Right atrium auricular region (tissue), 2 donors: ENCODE measurements around the gene DMBT1. TPM values are rescaled to one million over a fixed set of nuclear protein-coding genes. Genes with fewer than 3 reads are reported as not detected.
A peak's percentile ranks its signal among the peaks of the same experiment; 100 is the strongest.

Experiments
- DNase-seq: peaks from one replicate; pipeline ENCODE4 v3.0.0-alpha.2; 2019; ENCODE audit warnings: low spot score
- H3K27ac ChIP-seq, 2 donors: fragments of 200-600 bp; sonication (generic); 1 replicate in 1 of 2; 2 replicates in 1 of 2; pipeline ENCODE4 v1.5.1; 2016 to 2019
- H3K27me3 ChIP-seq, 2 donors: fragments of 200-600 bp; sonication (generic); one replicate each; pipeline versions ENCODE4 v1.5.1 to v1.6.0; 2017 to 2019
- H3K36me3 ChIP-seq: fragments of 200-600 bp; sonication (generic); one replicate; pipeline ENCODE4 v1.5.1; 2016
- H3K4me1 ChIP-seq, 2 donors: fragments of 200-600 bp; sonication (generic); one replicate each; pipeline versions ENCODE4 v1.5.1 to v1.6.0; 2017 to 2019
- H3K4me3 ChIP-seq, 2 donors: fragments of 200-600 bp; sonication (generic); 1 replicate in 1 of 2; 2 replicates in 1 of 2; pipeline ENCODE4 v1.5.1; 2017 to 2019; ENCODE audit warnings: mild to moderate bottlenecking in 1 of 2, moderate library complexity in 1 of 2
- H3K9me3 ChIP-seq, 2 donors: fragments of 200-600 bp; sonication (generic); one replicate each; pipeline ENCODE4 v1.5.1; 2019
- CTCF ChIP-seq, 2 donors: fragments of 200-600 bp; sonication (generic); IDR thresholded peaks; one replicate each; pipeline ENCODE4 v1.5.1; 2019; ENCODE audit warnings: antibody characterized with exemption in 2 of 2
- total RNA-seq, 2 donors: library from RNA; depleted of rRNA; stranded (reverse); fragments of >200 nt; gene quantifications; one replicate each; pipeline ENCODE4 v1.1.0, GENCODE V29; 2016

DMBT1 gene
- total RNA-seq, 2 donors from 2014 or later, result 0.08 TPM; not detected in 1

- H3K9me3 ChIP-seq, result no peaks in the 10 kb centered on the region
- H3K27me3 ChIP-seq, result no peaks in the 10 kb centered on the region
- H3K4me1 ChIP-seq, result no peaks in the 10 kb centered on the region
- no peak for TF ChIP-seq CTCF (IDR thresholded peaks at IDR 0.05)
- no peaks in the 10 kb centered on the region for H3K36me3 ChIP-seq
- no peak for DNase-seq
- H3K4me3 ChIP-seq, result no peak overlapping the region
- no peak overlapping the region for H3K27ac ChIP-seq
Measured at GRCh38 chr10:122642726-122643605, 82.4 kb downstream of the DMBT1 start.

DNA sequence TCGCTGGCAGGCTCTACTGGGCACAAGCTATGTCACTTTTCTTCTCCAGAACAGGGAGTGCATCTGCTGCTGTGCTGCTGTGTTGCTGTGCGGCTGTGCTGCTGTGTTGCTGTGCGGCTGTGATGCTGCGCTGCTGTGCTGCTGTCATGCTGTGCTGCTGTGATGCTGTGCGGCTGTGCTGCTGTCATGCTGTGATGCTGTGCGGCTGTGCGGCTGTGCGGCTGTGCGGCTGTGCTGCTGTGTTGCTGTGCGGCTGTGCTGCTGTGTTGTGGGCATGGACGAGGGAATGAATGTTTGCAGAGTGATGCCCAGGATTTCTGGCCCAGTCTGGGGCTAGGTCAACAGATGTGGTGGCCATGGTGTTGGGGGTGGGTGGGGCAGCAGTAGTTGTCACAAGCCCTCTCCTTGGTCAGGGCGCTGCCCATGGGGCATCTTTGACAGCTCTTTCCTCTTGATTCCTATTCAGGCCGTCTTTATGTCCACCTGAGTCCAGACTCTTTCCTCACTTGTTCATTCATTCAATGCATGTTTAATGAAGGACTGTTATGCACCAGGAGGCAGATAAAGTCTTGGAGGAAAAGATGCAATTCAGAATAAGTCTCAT lies 83.5 kb downstream of the DMBT1 start:
- Histone ChIP-seq H3K4me3 (no peak overlapping the region), H3K36me3 (no peaks in the 10 kb centered on the region), H3K27me3 (no peaks in the 10 kb centered on the region), H3K27ac (no peak overlapping the region), H3K9me3 (no peaks in the 10 kb centered on the region), H3K4me1 (no peaks in the 10 kb centered on the region)
- no peak for DNase-seq
- TF ChIP-seq CTCF (IDR thresholded peaks at IDR 0.05), result no peak

DNA sequence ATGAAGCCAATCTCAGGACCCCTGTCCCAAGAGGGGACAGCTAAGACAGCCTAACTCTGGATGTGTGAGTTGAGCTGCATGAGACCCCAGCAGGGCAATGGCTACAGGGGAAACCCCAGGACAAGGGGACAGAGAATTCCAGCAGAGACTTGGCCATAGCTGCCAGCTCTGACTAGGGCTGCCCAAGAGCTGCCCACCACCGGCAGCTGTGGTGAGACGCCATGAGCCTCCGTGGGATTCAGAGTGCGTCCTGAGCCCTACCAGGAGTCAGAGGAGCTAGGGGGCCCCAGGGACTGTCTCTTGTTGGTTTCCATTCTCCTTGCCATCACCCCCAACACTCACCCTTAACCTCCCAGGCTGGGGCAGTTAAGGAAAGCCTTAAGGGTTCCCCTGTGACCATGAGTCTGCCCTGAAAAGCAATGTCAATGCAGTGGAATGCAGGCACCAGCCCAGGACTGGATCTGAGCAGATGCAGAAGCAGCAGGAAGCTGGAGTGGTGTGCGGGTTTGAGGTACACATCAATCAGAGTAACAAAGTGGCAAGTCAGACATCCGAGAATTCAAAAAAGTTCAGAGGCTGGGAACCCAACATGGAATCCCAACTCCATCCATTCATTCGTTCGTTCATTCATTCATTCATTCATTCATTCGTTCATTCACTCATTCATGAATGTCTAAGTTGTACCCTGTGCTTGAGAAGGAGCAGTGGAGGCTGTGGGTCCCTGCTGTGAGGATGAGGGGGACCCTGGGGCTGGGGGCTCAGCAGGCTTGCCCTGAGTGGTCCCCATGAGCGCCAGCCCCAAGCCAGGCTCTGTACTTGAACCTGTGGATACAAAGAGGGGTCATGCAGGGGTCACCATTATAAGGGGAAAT lies 86.2 kb downstream of the DMBT1 start:
- TF ChIP-seq CTCF (IDR thresholded peaks at IDR 0.05), result no peak
- no peak overlapping the region for H3K27ac ChIP-seq
- no peaks in the 10 kb centered on the region for H3K36me3 ChIP-seq
- H3K4me3 ChIP-seq, result no peak overlapping the region
- no peak for DNase-seq
- H3K4me1 ChIP-seq, result no peaks in the 10 kb centered on the region
- no peaks in the 10 kb centered on the region for H3K27me3 ChIP-seq
- H3K9me3 ChIP-seq, result no peaks in the 10 kb centered on the region

- no peak overlapping the region for H3K4me3 ChIP-seq
- no peak for DNase-seq
- H3K4me1 ChIP-seq, result no peaks in the 10 kb centered on the region
- H3K27me3 ChIP-seq, result no peaks in the 10 kb centered on the region
- no peak for TF ChIP-seq CTCF (IDR thresholded peaks at IDR 0.05)
- no peak overlapping the region for H3K27ac ChIP-seq
- H3K36me3 ChIP-seq, result no peaks in the 10 kb centered on the region
- H3K9me3 ChIP-seq, result no peaks in the 10 kb centered on the region
Measured at GRCh38 chr10:122647383-122647968, 86.9 kb downstream of the DMBT1 start.

- peak; percentile 84 to 90 for TF ChIP-seq CTCF (IDR thresholded peaks at IDR 0.05)
- peak; percentile 64 for DNase-seq
Measured at GRCh38 chr10:122648599-122649428, 88.3 kb downstream of the DMBT1 start.

More at GRCh38 chr10:122648599-122649428, 88.3 kb downstream of the DMBT1 start:
- H3K27ac ChIP-seq, result no peak overlapping the region
- H3K4me1 ChIP-seq, result no peaks in the 10 kb centered on the region
- H3K4me3 ChIP-seq, result no peak overlapping the region
- H3K27me3 ChIP-seq, result no peaks in the 10 kb centered on the region
- H3K9me3 ChIP-seq, result no peaks in the 10 kb centered on the region
- H3K36me3 ChIP-seq, result no peaks in the 10 kb centered on the region
